Bone marrow (tissue), 2 donors: ENCODE data around the gene NRCAM.
"Not testable (repeated sequence)": the region's sequence is repeated elsewhere in the genome, so short reads cannot be mapped to it uniquely, and the experiment has no call there.

Experiments used
- DNase-seq, 2 donors: peaks; one replicate each; lab custom pipeline; 2025; lab: John Stamatoyannopoulos, UW

The NRCAM gene

DNA sequence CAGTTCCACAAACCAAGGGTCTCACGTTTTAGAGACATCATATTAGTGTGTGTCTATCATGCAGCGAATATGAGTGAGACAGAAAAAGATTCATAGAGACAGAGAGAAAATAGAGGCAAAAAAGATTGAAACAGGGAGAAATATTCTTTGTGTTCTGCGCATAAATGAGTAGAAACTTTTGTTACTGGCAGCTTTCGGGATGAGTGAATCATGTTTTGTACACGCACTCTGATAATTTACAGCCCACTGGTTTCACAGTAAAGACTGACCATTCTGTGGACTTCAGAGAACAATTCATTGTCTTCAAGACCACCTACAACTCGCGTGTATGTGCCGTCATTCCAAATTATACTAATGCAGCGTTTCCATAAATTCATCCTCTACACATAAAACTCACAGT lies 60.2 kb downstream of the NRCAM start:
- DNase-seq: no peak

DNA sequence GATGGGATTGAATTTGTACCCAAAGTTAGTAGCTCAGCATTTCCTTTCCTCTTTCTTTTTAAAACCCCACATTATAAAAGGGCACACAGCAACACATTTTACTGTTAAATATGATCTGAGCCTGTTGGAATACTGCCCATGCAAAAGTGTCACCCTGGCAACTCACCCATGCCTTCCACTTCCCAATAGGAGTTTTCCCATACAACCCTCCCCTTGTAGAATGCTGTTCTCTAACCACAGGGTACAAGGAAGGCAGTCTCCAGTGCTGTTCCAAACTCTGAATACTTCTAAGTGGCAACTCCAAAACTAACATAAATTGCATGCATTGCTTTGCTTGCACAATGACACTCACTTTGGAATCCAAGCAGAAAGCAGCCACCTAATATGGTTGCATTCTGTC lies 60.8 kb downstream of the NRCAM start:
- DNase-seq: no peak

DNA sequence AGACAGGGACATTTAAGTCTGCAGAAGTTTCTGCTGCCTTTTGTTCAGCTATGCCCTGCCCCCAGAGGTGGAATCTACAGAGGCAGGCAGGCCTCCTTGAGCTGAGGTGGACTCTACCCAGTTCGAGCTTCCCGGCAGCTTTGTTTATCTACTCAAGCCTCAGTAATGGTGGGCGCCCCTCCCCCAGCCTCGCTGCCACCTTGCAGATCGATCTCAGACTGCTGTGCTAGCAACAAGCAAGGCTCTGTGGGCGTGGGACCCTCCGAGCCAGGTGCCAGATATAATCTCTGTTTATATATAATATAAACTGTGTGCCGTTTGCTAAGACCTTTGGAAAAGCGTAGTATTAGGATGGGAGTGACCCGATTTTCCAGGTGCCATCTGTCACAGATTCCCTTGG lies 63.1 kb downstream of the NRCAM start:
- not testable (repeated sequence) for DNase-seq

DNA sequence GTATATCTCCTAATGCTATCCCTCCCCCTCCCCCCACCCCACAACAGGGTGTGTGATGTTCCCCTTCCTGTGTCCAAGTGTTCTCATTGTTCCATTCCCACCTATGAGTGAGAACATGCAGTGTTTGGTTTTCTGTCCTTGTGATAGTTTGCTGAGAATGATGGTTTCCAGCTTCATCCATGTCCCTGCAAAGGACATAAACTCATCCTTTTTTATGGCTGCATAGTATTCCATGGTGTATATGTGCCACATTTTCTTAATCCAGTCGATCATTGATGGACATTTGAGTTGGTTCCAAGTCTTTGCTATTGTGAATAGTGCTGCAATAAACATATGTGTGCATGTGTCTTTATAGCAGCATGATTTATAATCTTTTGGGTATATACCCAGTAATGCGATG lies 68.5 kb downstream of the NRCAM start:
- DNase-seq: not testable (repeated sequence)

DNA sequence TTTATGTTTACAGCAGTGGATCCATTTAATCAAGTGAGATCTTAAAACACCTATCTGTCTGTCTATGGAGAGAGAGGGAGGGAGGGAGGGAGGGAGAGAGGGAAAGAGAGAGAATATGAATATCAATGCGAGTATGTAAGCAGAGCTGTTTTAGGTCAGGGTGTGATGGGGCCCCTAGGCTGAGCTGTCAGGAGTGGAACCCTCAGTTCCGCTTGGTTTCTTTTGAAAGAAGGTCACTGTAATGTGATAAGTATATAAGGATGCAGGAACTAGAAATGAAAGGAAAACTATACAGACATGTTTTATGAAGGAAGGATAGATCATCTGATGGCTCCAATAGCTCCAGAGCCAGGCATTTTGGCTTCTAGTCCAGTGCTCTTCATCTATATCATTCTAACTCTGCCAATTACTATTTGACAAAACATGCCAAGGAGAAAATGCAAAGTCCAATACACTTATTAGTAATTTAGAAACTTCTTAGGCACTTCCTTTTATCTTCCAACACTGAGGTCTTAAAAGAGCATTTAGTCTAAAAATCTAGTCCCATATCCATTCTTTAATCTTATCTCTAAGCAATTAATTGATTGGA lies 70.3 kb downstream of the NRCAM start:
- DNase-seq: no peak

DNA sequence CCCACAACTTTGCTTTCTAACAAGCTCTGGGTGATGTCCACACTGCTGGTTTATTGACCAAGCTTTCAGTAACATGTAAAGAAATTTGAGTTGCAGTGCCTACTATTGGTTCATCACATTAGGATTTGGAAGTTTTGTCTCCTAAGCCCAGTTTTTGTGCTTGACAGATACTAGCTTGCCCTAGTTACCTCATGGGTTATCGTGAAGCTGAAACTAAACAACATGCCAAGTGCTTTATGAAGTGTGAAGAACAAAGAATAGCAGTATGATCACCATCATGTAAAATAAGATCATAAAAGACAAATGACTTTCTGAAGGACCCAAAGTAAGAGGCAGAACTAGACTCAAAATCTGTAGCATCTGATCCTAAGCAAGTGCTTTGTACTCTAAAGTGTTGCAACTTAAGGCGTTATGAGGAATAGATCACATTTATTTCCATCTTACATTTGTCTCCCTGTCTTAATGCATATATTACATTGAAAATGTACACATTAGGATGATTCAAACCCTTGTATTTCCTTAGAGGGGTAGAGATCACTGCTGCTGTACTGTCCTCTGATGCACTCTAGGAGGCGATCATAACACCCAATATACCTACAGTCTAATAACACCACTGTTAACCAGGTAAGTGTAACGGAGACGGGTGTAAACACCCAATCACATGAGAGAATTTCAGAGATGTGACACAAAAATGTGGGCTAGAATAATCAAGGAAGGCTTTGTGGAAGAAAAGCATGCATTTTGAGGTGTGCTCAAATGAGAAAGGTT lies 71.3 kb downstream of the NRCAM start:
- DNase-seq: no peak

DNA sequence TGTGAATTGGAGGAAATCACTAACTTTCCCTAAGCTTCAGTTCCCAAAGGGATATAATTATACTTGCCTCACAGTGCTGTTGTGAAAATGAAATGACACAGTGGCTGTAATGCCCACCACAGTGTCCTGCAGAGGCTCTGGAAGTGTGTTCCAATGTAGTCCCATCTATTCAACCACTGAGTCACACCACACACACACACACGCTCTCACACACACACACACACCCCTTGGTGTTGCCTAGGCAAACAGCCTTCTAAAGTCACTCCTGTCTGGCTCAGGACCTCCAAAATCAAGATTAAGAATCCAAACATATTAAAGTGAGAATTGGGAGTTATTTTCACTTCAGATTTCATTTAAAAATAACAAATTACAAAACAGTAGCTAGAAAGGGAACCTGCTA lies 73.3 kb downstream of the NRCAM start:
- DNase-seq: no peak

DNA sequence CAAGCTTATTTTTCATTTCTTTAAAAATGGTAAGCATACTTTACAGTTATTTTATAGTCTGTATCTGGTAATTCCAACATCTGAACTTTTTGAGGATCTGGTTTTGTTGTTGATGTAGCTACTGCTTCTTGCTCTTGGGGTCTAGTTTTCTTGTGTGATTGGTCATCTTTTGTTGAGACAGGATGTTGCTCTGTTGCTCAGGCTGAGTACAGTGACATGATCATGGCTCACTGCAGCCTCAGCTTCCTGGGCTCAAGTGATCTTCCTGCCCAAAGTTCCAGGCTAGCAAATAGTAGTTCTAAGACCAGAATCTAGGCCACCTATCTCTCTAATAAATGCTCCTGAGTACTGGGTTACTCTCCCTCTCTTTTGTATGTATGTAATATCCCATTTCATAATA lies 75.7 kb downstream of the NRCAM start:
- DNase-seq: no peak

DNA sequence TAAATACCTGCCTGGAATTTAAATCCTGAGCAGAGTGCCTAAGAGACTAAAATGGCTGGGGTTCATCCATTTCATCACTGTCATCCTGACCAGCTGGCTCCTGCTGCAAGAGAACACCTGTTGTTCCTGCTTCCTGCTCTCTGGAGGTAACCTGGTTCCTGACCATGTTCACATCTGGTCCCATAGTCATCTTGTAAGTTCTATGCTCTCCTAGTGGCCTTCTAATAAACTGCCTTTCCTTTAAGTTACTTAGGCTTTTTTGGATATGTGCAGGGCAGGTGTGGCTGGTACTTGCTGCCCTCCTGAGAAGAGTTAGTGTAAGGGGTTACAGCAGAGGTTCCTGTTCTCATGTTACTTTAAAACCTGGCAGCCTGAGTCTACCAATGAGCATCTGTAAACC lies 80.0 kb downstream of the NRCAM start:
- DNase-seq: no peak

DNA sequence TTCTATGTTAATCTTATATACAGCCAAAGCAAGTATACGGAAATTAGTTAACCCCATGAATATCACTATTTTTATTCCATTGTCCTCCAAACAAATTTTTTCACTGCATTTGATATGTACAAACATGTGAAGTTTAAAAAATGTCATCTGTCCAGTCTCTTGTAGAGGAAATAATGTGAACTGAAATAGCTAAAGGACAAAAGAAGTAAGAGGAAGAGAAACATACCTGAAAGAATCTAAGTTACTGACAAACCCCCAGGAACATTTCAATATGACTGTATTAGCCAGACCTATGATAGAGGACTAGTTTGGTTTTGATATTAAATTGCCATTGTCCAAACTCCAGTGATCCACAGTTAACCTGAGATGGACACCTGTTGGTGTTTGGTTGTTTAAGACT lies 80.6 kb downstream of the NRCAM start:
- DNase-seq: no peak

DNA sequence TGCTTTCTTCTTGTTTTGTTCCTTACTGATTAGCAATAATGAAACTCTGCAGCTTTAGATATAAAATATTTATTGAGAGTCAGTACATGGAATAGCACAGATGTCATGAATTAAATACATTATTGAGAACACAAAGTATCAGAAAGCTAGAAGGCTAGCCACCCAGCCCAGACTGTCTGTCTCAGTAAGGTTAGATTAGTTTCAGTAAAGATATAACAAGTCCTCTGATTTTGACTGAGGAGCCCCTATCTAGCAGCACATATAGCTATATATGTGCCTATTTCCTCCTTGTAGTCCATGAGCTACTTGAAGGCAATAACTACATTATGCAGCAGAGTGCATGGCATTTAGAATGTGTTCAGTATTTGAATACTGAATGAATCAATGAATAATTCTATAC lies 81.3 kb downstream of the NRCAM start:
- no peak for DNase-seq

DNA sequence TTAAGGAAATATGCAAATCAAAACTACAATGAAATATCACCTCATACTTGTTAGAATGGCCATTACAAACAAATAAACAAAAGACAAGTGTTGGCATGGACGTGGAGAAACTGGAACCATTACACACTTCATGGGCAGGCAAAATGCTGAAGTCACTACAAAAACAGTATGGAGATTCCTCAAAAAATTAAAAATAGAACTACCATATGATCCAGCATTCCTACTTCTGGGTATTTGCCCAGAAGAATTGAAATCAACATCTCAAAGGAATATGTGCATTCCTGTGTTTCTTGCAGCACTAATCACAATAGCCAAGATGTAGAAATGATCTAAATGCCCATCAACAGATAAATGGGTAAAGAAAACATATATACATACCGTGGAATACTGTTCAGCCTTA lies 83.6 kb downstream of the NRCAM start:
- no peak for DNase-seq

DNA sequence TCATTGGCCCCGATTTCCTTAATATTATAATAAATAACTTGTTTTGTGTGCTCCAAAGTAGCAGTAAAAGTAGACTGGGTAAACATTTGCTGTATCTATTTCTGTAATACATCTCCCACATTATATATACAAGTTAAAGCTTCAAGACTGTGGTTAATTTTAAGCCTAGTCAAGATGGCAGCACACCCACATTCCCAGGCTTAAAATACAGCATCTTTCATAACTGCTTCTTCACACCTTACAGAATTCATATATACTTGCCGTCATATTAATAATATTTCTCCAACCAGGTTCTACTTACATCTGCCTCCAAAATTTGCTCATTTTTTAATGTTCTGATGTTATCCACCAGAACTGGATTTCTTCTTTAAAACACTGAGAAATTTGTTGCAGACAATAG lies 85.6 kb downstream of the NRCAM start:
- DNase-seq: no peak

DNA sequence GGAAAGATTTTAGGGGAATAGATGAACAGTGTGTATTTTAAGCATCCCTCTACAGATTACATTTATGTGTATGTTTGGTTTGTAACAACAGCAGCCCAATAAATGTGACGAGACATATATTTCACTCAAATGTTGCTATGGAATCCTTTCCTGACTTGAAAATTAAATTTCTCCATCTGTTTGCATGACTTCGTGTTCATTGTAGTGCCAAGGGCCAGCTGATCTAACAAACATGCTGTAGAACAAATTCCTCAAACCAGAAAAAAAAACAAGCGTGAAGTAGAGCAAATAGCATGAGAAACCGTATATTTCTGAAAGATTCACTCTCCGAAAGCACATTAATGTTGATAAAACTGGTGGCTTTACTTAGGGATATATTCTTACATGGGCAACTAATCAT lies 87.8 kb downstream of the NRCAM start:
- no peak for DNase-seq

DNA sequence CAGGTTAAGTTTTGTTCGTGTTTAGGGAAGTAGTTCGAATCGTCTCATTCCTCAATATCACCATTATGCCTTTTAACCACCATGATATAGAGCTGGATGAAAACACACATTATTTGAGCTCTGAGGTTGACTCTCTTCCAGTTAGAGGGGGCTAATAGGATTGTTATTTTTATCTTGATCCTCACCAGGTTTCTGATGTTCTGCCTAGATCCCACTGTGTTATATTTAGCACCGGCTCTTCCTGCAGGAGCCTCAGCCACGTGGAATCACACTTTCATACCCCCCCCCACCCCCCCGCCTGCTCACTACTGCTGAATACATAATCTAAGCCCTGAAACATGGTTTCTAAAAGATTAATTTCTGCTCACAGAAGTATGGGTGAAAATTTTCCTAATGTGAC lies 88.3 kb downstream of the NRCAM start:
- DNase-seq: no peak

DNA sequence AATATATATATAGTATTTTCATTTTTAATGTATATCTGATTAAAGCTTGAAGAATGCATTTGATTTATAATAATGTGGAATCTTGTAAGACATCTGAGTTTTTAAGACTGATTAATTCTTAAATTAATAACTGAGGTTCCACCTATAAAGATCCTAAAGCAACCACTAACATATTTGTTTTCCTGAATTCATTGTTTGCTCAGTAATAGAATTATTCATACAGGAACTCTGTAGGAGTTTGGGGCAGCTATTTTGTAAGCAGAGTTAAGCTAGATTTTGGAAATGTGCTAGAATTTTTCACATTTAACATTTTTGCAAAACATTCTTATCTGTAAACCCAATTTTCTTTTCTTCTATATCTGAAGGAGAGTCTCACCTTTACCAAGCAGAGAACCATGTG lies 88.9 kb downstream of the NRCAM start:
- no peak for DNase-seq

DNA sequence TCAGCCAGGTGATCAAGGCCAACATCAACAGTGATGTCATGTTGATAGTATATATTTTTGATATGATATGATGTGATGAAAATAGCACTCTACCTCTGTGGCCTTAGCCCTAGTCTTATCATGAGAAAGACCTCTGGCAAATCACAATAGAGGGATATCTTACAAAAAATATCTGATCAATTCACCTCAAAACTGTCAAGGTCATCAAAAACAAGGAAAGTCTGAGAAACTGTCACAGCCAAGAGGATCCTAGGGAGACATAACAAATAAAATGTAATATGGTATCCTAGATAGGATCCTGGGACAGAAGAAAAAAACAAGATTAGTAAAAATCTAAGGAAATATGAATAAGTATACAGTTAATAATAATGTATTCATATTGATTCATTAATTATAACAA lies 92.6 kb downstream of the NRCAM start:
- no peak for DNase-seq

DNA sequence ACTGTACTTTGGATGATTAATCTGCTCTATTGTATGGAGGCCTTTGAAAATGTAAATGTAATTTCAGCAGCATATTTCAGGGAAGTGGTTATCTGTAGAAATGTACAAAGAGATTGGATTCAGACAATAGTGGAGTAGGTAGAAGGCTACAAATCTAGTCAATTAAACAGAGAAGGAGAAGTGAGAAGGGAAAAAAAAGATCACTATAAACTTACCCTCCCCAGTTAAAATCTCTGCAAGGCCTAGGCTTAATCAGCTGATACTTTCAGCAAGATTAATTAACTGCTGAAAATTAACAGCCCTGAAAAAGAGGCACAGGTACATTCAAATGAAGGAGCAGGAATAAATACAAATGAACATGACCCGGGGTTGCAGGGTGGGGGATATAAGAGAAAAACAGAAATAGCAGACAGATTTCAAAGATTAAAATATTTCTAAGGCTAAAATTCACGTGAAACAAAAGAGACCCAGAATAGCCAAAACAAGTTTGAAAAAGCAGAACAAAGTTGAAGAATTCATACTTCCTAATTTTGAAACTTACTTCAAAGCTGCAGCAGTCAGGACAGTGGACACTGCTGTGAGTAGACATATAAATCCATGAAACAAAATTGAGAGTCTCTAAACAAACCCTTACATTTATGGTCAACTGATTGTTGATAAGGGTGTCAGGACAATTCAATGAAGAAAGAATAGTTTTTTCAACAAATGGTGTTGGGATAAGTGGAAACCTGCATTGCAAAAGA lies 96.0 kb downstream of the NRCAM start:
- DNase-seq: no peak

DNA sequence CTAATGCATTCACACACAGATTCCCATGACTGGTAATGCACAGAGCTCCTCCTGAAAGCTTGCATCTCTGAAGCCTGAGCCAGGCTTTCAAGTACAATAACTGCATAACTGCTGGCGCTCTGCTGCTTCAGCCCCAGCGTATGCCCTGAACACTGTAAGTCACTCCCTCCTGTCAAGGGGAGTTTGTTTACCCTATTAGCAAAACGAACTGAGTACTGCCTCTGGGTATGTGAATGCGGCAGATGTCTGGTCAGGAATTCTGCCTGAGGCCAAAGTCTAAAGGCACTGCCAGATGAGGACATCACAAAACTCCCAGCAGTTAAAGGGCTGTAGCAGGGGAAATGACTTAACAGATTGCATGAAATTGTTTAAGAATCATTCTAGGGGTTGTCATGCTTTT lies 97.7 kb downstream of the NRCAM start:
- no peak for DNase-seq

DNA sequence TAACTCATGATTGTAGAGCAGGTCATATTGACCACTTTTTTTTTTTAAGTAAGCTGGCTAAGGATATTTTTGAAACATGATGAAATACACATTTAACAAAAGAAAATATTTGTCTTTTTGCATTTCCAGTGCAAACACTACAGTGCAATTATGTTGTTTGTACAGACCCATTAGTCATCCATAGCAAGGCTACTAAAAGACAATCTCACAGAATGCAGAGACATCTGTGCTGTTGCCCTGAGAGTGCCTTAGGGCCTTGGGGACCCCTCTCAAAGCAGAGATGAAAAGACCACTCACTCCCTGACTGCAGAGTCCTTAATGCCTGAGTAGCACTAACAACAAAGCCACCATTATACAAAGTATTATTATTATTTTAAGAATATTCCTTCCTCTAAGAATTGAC lies 104.5 kb downstream of the NRCAM start:
- no peak for DNase-seq

DNA sequence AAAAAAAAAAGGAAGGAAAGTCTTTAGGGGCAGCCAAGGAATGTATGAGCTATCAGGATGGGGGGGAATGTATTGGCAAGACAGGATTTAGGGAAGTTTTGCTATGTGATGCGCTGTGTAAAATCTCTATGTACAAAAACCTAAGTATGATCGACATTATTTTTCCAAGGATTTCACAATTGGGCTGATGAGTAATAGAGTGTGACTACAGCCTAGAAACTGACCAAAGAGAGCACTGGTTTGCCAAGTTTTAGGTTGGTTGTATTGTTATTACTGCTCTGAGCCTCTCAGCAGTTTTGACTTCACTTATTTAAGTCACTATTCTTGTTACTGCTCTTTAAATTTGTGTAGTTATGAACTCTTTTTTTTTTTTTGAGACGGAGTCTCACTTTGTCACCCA lies 107.3 kb downstream of the NRCAM start:
- no peak for DNase-seq

DNA sequence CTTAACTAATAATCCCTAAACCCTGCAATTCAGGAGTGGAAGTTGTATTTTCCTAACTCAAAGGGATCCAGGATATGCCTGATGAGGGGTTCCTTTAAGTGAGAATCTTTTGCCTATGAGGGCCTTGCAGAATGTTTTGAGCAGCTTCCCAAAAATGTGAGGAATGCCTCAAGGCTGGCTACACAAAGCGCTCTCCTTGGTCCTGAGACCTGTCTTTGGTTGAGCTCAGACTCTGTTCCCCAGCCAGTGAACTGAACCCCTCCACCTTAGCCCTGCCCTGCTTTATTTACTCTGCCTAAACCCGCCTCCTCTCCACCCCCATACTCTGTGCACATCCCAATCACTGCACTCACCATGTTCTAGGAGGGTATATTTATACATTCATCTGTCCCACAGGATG lies 108.6 kb downstream of the NRCAM start:
- no peak for DNase-seq

DNA sequence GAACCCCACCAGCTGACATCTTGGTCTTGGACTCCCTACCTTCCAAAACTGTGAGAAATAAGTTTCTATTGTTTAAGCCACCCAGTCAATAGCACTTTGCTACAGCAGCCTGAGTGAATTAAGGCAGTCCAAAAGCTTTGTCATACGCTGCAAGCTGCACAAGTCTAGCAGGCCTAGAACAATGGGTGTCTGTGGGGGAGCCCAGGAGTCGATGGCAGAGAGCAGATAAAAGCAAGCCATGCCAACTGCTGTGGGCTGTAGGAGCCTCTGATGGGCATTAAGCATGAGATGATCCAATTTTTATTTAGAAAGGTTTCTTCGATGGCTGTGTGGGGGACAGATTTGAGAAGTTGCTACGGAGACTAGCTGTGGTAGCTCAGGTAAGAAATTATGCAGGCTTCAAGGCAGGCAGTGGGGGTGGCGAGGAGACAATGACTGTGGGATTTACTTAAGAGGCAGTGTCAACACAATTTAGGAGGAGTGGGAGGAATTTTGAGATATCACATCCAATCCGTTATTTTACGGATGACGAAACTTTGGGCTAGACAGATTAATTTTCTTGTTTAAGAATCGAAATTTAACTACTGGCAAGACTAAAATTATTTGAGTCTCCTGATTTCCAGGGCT lies 110.4 kb downstream of the NRCAM start:
- no peak for DNase-seq
